ENCODE results near the gene PPAT. TPM values are rescaled to one million over a fixed set of nuclear protein-coding genes. Genes with fewer than 3 reads are reported as not detected.

The PPAT gene
- total RNA-seq, 2 donors from 2014 or later: 9.5 to 9.6 TPM

- no peaks in the 10 kb centered on the region for H3K9me3 ChIP-seq (ENCODE audit: control insufficient read depth, low read length, poor library complexity, severe bottlenecking)
- no peak overlapping the region for H3K27ac Mint-ChIP-seq
- H3K4me3 Mint-ChIP-seq: no peak overlapping the region
- H3K4me1 Mint-ChIP-seq: peaks cover 5% of the 10 kb centered on the region
- H3K27me3 Mint-ChIP-seq: no peaks in the 10 kb centered on the region
- DNase-seq (no peak), ATAC-seq (no peak)
- peaks cover 2% of the 10 kb centered on the region for H3K36me3 Mint-ChIP-seq (ENCODE audit: low read depth)
Measured at GRCh38 chr4:56425518-56425917, 9.9 kb downstream of the PPAT start.

- peaks cover 5% of the 10 kb centered on the region for H3K4me1 Mint-ChIP-seq
- H3K4me3 Mint-ChIP-seq: no peak overlapping the region
- H3K27me3 Mint-ChIP-seq: no peaks in the 10 kb centered on the region
- peak in 2 of 3 donors; percentile 10 to 13 for DNase-seq
- peak; percentile 49 for ATAC-seq
- H3K9me3 ChIP-seq (ENCODE audit: control insufficient read depth, low read length, poor library complexity, severe bottlenecking): no peaks in the 10 kb centered on the region
- H3K27ac Mint-ChIP-seq: no peak overlapping the region
- H3K36me3 Mint-ChIP-seq (ENCODE audit: low read depth): peaks cover 2% of the 10 kb centered on the region
Measured at GRCh38 chr4:56424697-56425514, 10.5 kb downstream of the PPAT start.

- no peak for DNase-seq
- ATAC-seq: no peak
- Mint-ChIP-seq H3K27me3 (no peaks in the 10 kb centered on the region), H3K4me1 (peaks cover 7% of the 10 kb centered on the region), H3K4me3 (no peak overlapping the region), H3K36me3 (ENCODE audit: low read depth) (peaks cover 2% of the 10 kb centered on the region), H3K27ac (no peak overlapping the region)
- H3K9me3 ChIP-seq (ENCODE audit: control insufficient read depth, low read length, poor library complexity, severe bottlenecking): no peaks in the 10 kb centered on the region
Measured at GRCh38 chr4:56424176-56424575, 11.2 kb downstream of the PPAT start.

- H3K9me3 ChIP-seq (ENCODE audit: control insufficient read depth, low read length, poor library complexity, severe bottlenecking): no peaks in the 10 kb centered on the region
- no peak for ATAC-seq
- H3K4me1 Mint-ChIP-seq: peaks cover 8% of the 10 kb centered on the region
- DNase-seq: no peak
- H3K27me3 Mint-ChIP-seq: no peaks in the 10 kb centered on the region
- H3K4me3 Mint-ChIP-seq: no peak overlapping the region
- H3K36me3 Mint-ChIP-seq (ENCODE audit: low read depth): no peaks in the 10 kb centered on the region
- no peak overlapping the region for H3K27ac Mint-ChIP-seq
Measured at GRCh38 chr4:56417396-56417795, 18.0 kb downstream of the PPAT start.

- no peaks in the 10 kb centered on the region for H3K27me3 Mint-ChIP-seq
Measured at GRCh38 chr4:56416349-56416748, 19.1 kb downstream of the PPAT start.

GRCh38 chr4:56414135-56414670, 21.2 kb downstream of the PPAT start:
- Mint-ChIP-seq H3K27ac (no peak overlapping the region), H3K4me3 (no peak overlapping the region), H3K27me3 (no peaks in the 10 kb centered on the region), H3K36me3 (ENCODE audit: low read depth) (no peaks in the 10 kb centered on the region), H3K4me1 (peaks cover 7% of the 10 kb centered on the region)
- DNase-seq: no peak
- no peak for ATAC-seq
- H3K9me3 ChIP-seq (ENCODE audit: control insufficient read depth, low read length, poor library complexity, severe bottlenecking): no peaks in the 10 kb centered on the region

More at GRCh38 chr4:56416349-56416748, 19.1 kb downstream of the PPAT start:
- H3K27ac Mint-ChIP-seq: no peak overlapping the region
- no peaks in the 10 kb centered on the region for H3K9me3 ChIP-seq (ENCODE audit: control insufficient read depth, low read length, poor library complexity, severe bottlenecking)
- H3K4me3 Mint-ChIP-seq: no peak overlapping the region
- ATAC-seq: no peak
- DNase-seq: no peak
- peaks cover 11% of the 10 kb centered on the region for H3K4me1 Mint-ChIP-seq
- H3K36me3 Mint-ChIP-seq (ENCODE audit: low read depth): no peaks in the 10 kb centered on the region

GRCh38 chr4:56410247-56411062, 25.0 kb downstream of the PPAT start:
- peaks cover 11% of the 10 kb centered on the region for H3K4me1 Mint-ChIP-seq
- H3K9me3 ChIP-seq (ENCODE audit: control insufficient read depth, low read length, poor library complexity, severe bottlenecking): no peaks in the 10 kb centered on the region
- no peak for DNase-seq
- no peak overlapping the region for H3K4me3 Mint-ChIP-seq
- no peak for ATAC-seq
- H3K27me3 Mint-ChIP-seq: no peaks in the 10 kb centered on the region
- H3K27ac Mint-ChIP-seq: peak overlapping the region; percentile 27
- no peaks in the 10 kb centered on the region for H3K36me3 Mint-ChIP-seq (ENCODE audit: low read depth)

GRCh38 chr4:56409511-56410090, 25.8 kb downstream of the PPAT start:
- no peaks in the 10 kb centered on the region for H3K27me3 Mint-ChIP-seq
- H3K4me3 Mint-ChIP-seq: no peak overlapping the region
- H3K27ac Mint-ChIP-seq: no peak overlapping the region
- peaks cover 11% of the 10 kb centered on the region for H3K4me1 Mint-ChIP-seq
- ATAC-seq (no peak), DNase-seq (no peak)
- no peaks in the 10 kb centered on the region for H3K9me3 ChIP-seq (ENCODE audit: control insufficient read depth, low read length, poor library complexity, severe bottlenecking)
- H3K36me3 Mint-ChIP-seq (ENCODE audit: low read depth): peaks cover 3% of the 10 kb centered on the region

GRCh38 chr4:56408978-56409377, 26.4 kb downstream of the PPAT start:
- DNase-seq: no peak
- Mint-ChIP-seq H3K4me3 (no peak overlapping the region), H3K27me3 (no peaks in the 10 kb centered on the region), H3K27ac (no peak overlapping the region), H3K36me3 (ENCODE audit: low read depth) (peaks cover 3% of the 10 kb centered on the region), H3K4me1 (peaks cover 11% of the 10 kb centered on the region)
- no peaks in the 10 kb centered on the region for H3K9me3 ChIP-seq (ENCODE audit: control insufficient read depth, low read length, poor library complexity, severe bottlenecking)
- ATAC-seq: no peak

- Mint-ChIP-seq H3K4me3 (no peak overlapping the region), H3K27ac (no peak overlapping the region), H3K27me3 (no peaks in the 10 kb centered on the region), H3K4me1 (peaks cover 5% of the 10 kb centered on the region), H3K36me3 (ENCODE audit: low read depth) (peaks cover 3% of the 10 kb centered on the region)
- ATAC-seq (no peak), DNase-seq (no peak)
- no peaks in the 10 kb centered on the region for H3K9me3 ChIP-seq (ENCODE audit: control insufficient read depth, low read length, poor library complexity, severe bottlenecking)
Measured at GRCh38 chr4:56406151-56406550, 29.3 kb downstream of the PPAT start.

GRCh38 chr4:56405016-56405415, 30.4 kb downstream of the PPAT start:
- H3K4me3 Mint-ChIP-seq: no peak overlapping the region
- ATAC-seq (no peak), DNase-seq (no peak)
- H3K9me3 ChIP-seq (ENCODE audit: control insufficient read depth, low read length, poor library complexity, severe bottlenecking): no peaks in the 10 kb centered on the region
- H3K36me3 Mint-ChIP-seq (ENCODE audit: low read depth): peaks cover 3% of the 10 kb centered on the region
- no peak overlapping the region for H3K27ac Mint-ChIP-seq
- peaks cover 3% of the 10 kb centered on the region for H3K4me1 Mint-ChIP-seq
- no peaks in the 10 kb centered on the region for H3K27me3 Mint-ChIP-seq

- Mint-ChIP-seq H3K36me3 (ENCODE audit: low read depth) (peaks cover 3% of the 10 kb centered on the region), H3K4me3 (no peak overlapping the region), H3K27me3 (no peaks in the 10 kb centered on the region), H3K4me1 (no peaks in the 10 kb centered on the region), H3K27ac (no peak overlapping the region)
- ATAC-seq (no peak), DNase-seq (no peak)
- no peaks in the 10 kb centered on the region for H3K9me3 ChIP-seq (ENCODE audit: control insufficient read depth, low read length, poor library complexity, severe bottlenecking)
Measured at GRCh38 chr4:56400560-56400959, 34.9 kb downstream of the PPAT start.

GRCh38 chr4:56391270-56391669, 44.1 kb downstream of the PPAT start:
- Mint-ChIP-seq H3K36me3 (ENCODE audit: low read depth) (no peaks in the 10 kb centered on the region), H3K27ac (no peak overlapping the region), H3K4me3 (no peak overlapping the region), H3K4me1 (peaks cover 33% of the 10 kb centered on the region), H3K27me3 (no peaks in the 10 kb centered on the region)
- no peaks in the 10 kb centered on the region for H3K9me3 ChIP-seq (ENCODE audit: control insufficient read depth, low read length, poor library complexity, severe bottlenecking)
- ATAC-seq (no peak), DNase-seq (no peak)
